NCI-H748 treated with DMSO at 0.1 percent for 48 hours (cell line): Measurements from ENCODE around the gene RAD23B.

ENCODE experiments used
- DNase-seq: peaks from one replicate; lab custom pipeline; 2025; lab: John Stamatoyannopoulos, UW

RAD23B gene

GRCh38 chr9:107268560-107268959, 14.5 kb upstream of the RAD23B start:
- DNase-seq, result no peak

GRCh38 chr9:107269254-107269653, 13.8 kb upstream of the RAD23B start:
- no peak for DNase-seq

GRCh38 chr9:107269681-107270080, 13.4 kb upstream of the RAD23B start:
- no peak for DNase-seq

GRCh38 chr9:107270082-107270481, 13.0 kb upstream of the RAD23B start:
- no peak for DNase-seq

GRCh38 chr9:107270580-107270979, 12.5 kb upstream of the RAD23B start:
- no peak for DNase-seq

- no peak for DNase-seq
Measured at GRCh38 chr9:107273634-107274033, 9.4 kb upstream of the RAD23B start.

GRCh38 chr9:107274096-107274495, 9.0 kb upstream of the RAD23B start:
- DNase-seq, result no peak

GRCh38 chr9:107274953-107275422, 8.1 kb upstream of the RAD23B start:
- no peak for DNase-seq

- no peak for DNase-seq
Measured at GRCh38 chr9:107275530-107275929, 7.5 kb upstream of the RAD23B start.

- no peak for DNase-seq
Measured at GRCh38 chr9:107276966-107277710, 5.9 kb upstream of the RAD23B start.

- DNase-seq, result no peak
Measured at GRCh38 chr9:107277801-107278200, 5.3 kb upstream of the RAD23B start.

GRCh38 chr9:107279086-107279485, 4.0 kb upstream of the RAD23B start:
- no peak for DNase-seq

GRCh38 chr9:107280543-107280942, 2.5 kb upstream of the RAD23B start:
- no peak for DNase-seq

- no peak for DNase-seq
Measured at GRCh38 chr9:107281184-107281583, 1.9 kb upstream of the RAD23B start.

- DNase-seq, result no peak
Measured at GRCh38 chr9:107281922-107282667, 984 bp upstream of the RAD23B start.

- DNase-seq, result peak; percentile 83
Measured at GRCh38 chr9:107283623-107284616, 841 bp downstream of the RAD23B start.

- DNase-seq, result peak; percentile 26
Measured at GRCh38 chr9:107284636-107285035, 1.6 kb downstream of the RAD23B start.

- no peak for DNase-seq
Measured at GRCh38 chr9:107285286-107285685, 2.2 kb downstream of the RAD23B start.

GRCh38 chr9:107286057-107286456, 3.0 kb downstream of the RAD23B start:
- DNase-seq, result no peak

- no peak for DNase-seq
Measured at GRCh38 chr9:107288701-107289100, 5.6 kb downstream of the RAD23B start.

GRCh38 chr9:107290619-107291018, 7.5 kb downstream of the RAD23B start:
- no peak for DNase-seq
